ENCODE data around the gene MS4A18.
"Not testable (repeated sequence)": the region's sequence is repeated elsewhere in the genome, so short reads cannot be mapped to it uniquely, and the experiment has no call there.

The MS4A18 gene

DNA sequence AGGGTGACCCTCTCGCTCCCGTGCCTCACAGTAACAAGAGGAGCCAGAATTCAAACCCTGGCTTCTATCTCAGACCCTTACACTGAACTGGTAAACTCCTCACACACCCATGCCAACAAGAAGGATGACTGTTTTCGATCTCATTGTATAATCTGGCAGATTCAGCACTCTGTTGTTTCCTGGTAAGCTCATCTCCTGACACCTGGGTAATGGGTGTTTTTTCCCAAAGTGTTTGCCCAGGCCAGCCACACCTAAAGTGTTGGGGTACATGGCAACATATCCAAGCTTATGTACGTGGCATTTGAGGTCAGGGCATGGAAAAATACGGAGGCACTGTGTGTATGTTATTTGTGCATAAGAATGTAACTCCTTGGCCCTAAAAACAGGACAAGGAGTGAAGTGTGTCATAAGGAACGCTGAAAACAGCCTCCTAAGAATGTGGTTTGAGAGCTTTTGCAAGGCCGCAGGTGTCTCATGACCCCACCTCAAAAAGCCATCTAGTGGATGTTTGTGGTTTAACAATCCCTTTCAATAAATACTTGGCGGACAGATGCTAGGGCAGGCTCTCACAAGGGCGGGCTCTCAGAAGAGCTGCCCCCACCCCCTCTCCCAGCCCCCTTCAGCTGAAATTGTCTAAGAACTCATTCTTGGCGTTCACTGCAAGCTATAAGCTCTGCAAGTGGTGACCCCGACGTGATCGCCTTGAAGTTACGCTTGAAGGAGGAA lies 31.9 kb downstream of the MS4A18 start, which contains the start of gene MS4A15:
Gene MS4A15, plus strand, starts transcription at position 561 of the 726 bp plus-strand sequence. CDS start 6,867 bp downstream, outside the sequence.
- Histone ChIP-seq H3K36me3 (ENCODE audit: insufficient read depth, low read length) (no peaks in the 10 kb centered on the region), H3K27ac (ENCODE audit: low read length) (no peak within 1 kb of the TSS), H3K9ac (ENCODE audit: low read depth, low read length) (no peak within 1 kb of the TSS), H3K4me3 (ENCODE audit: low read depth in 1 of 2, low read length in 2 of 2) (no peak within 1 kb of the TSS), H3K4me1 (ENCODE audit: insufficient read depth, low read length) (peaks cover 5% of the 10 kb centered on the region), H4K20me1 (ENCODE audit: insufficient read depth, low read length) (no peaks in the 10 kb centered on the region), H3K9me3 (ENCODE audit: insufficient read depth, low read length, severe bottlenecking) (no peaks in the 10 kb centered on the region), H3K27me3 (ENCODE audit: insufficient read depth, low read length, poor library complexity) (no peaks in the 10 kb centered on the region), H3K79me2 (ENCODE audit: insufficient read depth, low read length) (no peaks in the 10 kb centered on the region), H2AFZ (ENCODE audit: low read depth, low read length) (no peak within 1 kb of the TSS; the same call in 1 of the 2 replicates), H3K4me2 (ENCODE audit: insufficient read depth, low read length) (no peak within 1 kb of the TSS)
- peak; percentile 91 for ATAC-seq (ENCODE audit: insufficient read depth, low read depth)
- peak; percentile 40 for DNase-seq
- TF ChIP-seq, protein P1, sequence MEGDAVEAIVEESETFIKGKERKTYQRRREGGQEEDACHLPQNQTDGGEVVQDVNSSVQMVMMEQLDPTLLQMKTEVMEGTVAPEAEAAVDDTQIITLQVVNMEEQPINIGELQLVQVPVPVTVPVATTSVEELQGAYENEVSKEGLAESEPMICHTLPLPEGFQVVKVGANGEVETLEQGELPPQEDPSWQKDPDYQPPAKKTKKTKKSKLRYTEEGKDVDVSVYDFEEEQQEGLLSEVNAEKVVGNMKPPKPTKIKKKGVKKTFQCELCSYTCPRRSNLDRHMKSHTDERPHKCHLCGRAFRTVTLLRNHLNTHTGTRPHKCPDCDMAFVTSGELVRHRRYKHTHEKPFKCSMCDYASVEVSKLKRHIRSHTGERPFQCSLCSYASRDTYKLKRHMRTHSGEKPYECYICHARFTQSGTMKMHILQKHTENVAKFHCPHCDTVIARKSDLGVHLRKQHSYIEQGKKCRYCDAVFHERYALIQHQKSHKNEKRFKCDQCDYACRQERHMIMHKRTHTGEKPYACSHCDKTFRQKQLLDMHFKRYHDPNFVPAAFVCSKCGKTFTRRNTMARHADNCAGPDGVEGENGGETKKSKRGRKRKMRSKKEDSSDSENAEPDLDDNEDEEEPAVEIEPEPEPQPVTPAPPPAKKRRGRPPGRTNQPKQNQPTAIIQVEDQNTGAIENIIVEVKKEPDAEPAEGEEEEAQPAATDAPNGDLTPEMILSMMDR (IDR thresholded peaks at IDR 0.05; ENCODE audit: borderline replicate concordance, extremely low read depth, low read length, poor library complexity, severe bottlenecking) = peak; percentile 63
- no peak for TF ChIP-seq EZH2 (IDR thresholded peaks at IDR 0.05; ENCODE audit: borderline replicate concordance, low read depth, low read length, severe bottlenecking)

DNA sequence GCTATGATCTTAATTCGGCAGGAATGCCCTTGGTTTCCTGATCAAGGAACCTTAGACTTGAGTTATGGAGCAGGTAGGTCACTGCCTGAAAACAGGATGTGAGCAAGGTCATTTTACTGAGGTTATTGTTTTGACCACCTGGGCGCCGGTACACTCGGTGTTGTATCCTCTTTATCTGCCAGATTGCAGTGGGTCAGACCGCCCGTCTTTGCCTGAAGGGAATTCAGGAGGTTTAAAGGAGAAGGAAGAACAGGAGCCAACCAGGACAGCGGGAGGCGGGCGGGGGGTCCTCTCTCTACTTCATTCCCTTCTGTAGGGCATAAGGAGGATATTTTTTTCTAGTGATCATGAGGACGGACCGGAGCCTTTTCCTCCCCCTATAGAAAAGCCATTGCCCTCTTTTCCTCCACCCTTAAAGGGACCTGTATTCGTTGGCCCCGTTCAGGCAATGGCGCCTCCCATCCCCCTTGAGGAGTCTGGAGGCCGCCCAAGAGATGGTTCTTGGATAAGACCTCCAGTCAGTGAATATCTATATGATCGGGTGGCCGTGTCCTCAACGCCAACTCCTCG lies 32.8 kb downstream of the MS4A18 start:
- H3K4me1 ChIP-seq (ENCODE audit: insufficient read depth, low read length) = peaks cover 5% of the 10 kb centered on the region
- H3K9ac ChIP-seq (ENCODE audit: low read depth, low read length) = no peak overlapping the region
- no peaks in the 10 kb centered on the region for H3K79me2 ChIP-seq (ENCODE audit: insufficient read depth, low read length)
- no peak overlapping the region for H3K4me2 ChIP-seq (ENCODE audit: insufficient read depth, low read length)
- H3K4me3 ChIP-seq (ENCODE audit: low read depth in 1 of 2, low read length in 2 of 2) = no peak overlapping the region
- no peaks in the 10 kb centered on the region for H4K20me1 ChIP-seq (ENCODE audit: insufficient read depth, low read length)
- no peaks in the 10 kb centered on the region for H3K9me3 ChIP-seq (ENCODE audit: insufficient read depth, low read length, severe bottlenecking)
- no peak overlapping the region for H2AFZ ChIP-seq (ENCODE audit: low read depth, low read length)
- H3K27ac ChIP-seq (ENCODE audit: low read length) = no peak overlapping the region
- no peaks in the 10 kb centered on the region for H3K36me3 ChIP-seq (ENCODE audit: insufficient read depth, low read length)
- no peak for DNase-seq
- no peak for ATAC-seq (ENCODE audit: insufficient read depth, low read depth)
- no peak for TF ChIP-seq EZH2 (IDR thresholded peaks at IDR 0.05; ENCODE audit: borderline replicate concordance, low read depth, low read length, severe bottlenecking)
- TF ChIP-seq, protein P1 (IDR thresholded peaks at IDR 0.05; ENCODE audit: borderline replicate concordance, extremely low read depth, low read length, poor library complexity, severe bottlenecking) = no peak
- no peaks in the 10 kb centered on the region for H3K27me3 ChIP-seq (ENCODE audit: insufficient read depth, low read length, poor library complexity)

DNA sequence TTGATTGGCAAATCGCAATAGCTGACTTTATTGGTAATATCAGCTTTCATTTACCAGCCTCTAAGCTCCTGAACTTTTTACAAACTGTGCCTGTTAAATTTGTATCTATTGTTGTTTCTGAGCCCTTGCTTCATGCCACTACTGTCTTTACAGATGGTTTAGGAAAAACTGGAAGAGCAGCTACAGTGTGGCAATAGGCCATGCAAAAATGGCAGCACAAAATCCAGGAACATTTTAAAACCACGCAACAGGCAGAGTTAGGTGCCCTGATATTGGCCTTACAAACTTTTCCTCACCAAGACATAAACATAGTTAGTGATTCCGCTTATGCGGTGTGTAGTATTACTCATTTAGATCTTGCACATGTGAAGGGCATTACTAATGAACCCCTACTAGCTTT lies 34.2 kb downstream of the MS4A18 start:
- H3K27ac ChIP-seq (ENCODE audit: low read length); H3K27me3 ChIP-seq (ENCODE audit: insufficient read depth, low read length, poor library complexity); H4K20me1 ChIP-seq (ENCODE audit: insufficient read depth, low read length); H3K9ac ChIP-seq (ENCODE audit: low read depth, low read length); H3K4me3 ChIP-seq (ENCODE audit: low read depth in 1 of 2, low read length in 2 of 2); DNase-seq; H3K79me2 ChIP-seq (ENCODE audit: insufficient read depth, low read length); H3K4me2 ChIP-seq (ENCODE audit: insufficient read depth, low read length); ATAC-seq (ENCODE audit: insufficient read depth, low read depth); H3K9me3 ChIP-seq (ENCODE audit: insufficient read depth, low read length, severe bottlenecking); H2AFZ ChIP-seq (ENCODE audit: low read depth, low read length); H3K4me1 ChIP-seq (ENCODE audit: insufficient read depth, low read length); H3K36me3 ChIP-seq (ENCODE audit: insufficient read depth, low read length): not testable (repeated sequence)

DNA sequence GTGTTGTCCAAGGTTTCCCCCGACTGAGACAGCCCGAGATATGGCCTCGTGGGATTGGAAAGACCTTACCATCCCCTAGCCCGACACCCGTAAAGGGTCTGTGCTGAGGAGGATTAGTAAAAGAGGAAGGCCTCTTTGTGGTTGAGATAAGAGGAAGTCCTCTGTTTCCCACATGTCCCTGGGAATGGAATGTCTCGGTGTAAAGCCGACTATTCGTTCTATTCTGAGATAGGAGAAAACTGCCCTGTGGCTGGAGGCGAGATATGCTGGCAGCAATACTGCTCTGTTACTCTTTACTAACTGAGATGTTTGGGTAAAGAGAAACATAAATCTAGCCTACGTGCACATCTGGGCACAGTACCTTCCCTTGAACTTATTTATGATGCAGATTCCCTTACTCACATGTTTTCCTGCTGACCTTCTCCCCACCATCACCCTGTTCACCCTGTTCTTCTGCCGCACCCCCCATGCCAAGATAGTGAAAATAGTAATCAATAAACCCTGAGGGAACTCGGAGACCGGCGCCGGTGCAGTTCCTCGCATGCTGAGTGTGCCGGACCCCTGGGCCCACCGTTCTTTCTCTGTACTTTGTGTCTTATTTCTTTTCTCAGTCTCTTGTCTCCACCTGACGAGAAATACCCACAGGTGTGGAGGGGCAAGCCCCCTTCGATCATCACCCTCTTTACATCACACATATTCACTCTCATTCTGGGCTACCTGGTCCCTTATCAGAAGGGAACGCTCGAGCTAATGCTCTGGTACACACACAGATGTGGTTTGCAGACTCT lies 35.1 kb downstream of the MS4A18 start:
- H3K4me2 ChIP-seq (ENCODE audit: insufficient read depth, low read length); H3K9ac ChIP-seq (ENCODE audit: low read depth, low read length); H4K20me1 ChIP-seq (ENCODE audit: insufficient read depth, low read length); H3K27ac ChIP-seq (ENCODE audit: low read length); H3K9me3 ChIP-seq (ENCODE audit: insufficient read depth, low read length, severe bottlenecking); H3K27me3 ChIP-seq (ENCODE audit: insufficient read depth, low read length, poor library complexity); H3K4me3 ChIP-seq (ENCODE audit: low read depth in 1 of 2, low read length in 2 of 2); H3K36me3 ChIP-seq (ENCODE audit: insufficient read depth, low read length); DNase-seq; H3K79me2 ChIP-seq (ENCODE audit: insufficient read depth, low read length); ATAC-seq (ENCODE audit: insufficient read depth, low read depth); H2AFZ ChIP-seq (ENCODE audit: low read depth, low read length); H3K4me1 ChIP-seq (ENCODE audit: insufficient read depth, low read length): not testable (repeated sequence)
